GM10248 (cell line): Measurements from ENCODE around the gene GAPVD1.
"Not testable (repeated sequence)": the region's sequence is repeated elsewhere in the genome, so short reads cannot be mapped to it uniquely, and the experiment has no call there.

Experiments
- CTCF ChIA-PET: fragments of 300-600 bp; sonication (Branson Sonifier 250); formaldehyde crosslinking; extraction: SDS; loops from one replicate; lab custom pipeline; 2021; ENCODE audit warnings: antibody characterized with exemption; lab: Yijun Ruan, JAX
- POLR2A ChIA-PET: fragments of 350-650 bp; sonication (Branson Sonifier 250); formaldehyde crosslinking; extraction: SDS; loops from one replicate; lab custom pipeline; 2020; ENCODE audit warnings: antibody characterized with exemption; lab: Yijun Ruan, JAX
- DNase-seq: peaks from one replicate; pipeline ENCODE4 v3.0.0; 2012; ENCODE audit errors: extremely low spot score
- TF ChIP-seq, protein P1 (sequence below): IDR thresholded peaks from 2 replicates; pipeline ENCODE4 v1.5.1; 2012; ENCODE audit warnings: mild to moderate bottlenecking, low read depth; ENCODE audit errors: extremely low read depth, missing control alignments, control extremely low read depth

GAPVD1 gene

DNA sequence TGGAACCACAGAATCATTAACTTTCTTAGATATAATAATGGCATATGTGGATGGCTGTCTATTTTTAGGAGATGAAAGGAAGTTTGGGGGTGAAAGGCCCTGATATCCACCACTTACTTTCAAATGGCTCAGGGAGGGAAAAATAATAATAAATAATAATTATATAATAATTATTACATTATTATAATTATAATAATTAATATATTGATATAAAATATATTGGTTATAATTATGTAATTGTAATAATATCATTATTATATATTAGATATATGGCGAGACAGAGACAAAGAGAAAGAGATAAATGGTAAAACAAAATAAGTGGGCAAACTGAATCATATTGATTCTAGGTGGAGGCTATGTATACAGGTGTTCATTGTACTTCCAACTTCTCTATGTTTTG, 136.6 kb downstream of the GAPVD1 start:
- ChIA-PET CTCF (interaction anchor here (1.3 kb wide), 1 partner anchor 9 kb away, joined by 5 read pairs; no protein-coding TSS in a partner anchor), POLR2A (no interaction called here)
- TF ChIP-seq, protein P1, sequence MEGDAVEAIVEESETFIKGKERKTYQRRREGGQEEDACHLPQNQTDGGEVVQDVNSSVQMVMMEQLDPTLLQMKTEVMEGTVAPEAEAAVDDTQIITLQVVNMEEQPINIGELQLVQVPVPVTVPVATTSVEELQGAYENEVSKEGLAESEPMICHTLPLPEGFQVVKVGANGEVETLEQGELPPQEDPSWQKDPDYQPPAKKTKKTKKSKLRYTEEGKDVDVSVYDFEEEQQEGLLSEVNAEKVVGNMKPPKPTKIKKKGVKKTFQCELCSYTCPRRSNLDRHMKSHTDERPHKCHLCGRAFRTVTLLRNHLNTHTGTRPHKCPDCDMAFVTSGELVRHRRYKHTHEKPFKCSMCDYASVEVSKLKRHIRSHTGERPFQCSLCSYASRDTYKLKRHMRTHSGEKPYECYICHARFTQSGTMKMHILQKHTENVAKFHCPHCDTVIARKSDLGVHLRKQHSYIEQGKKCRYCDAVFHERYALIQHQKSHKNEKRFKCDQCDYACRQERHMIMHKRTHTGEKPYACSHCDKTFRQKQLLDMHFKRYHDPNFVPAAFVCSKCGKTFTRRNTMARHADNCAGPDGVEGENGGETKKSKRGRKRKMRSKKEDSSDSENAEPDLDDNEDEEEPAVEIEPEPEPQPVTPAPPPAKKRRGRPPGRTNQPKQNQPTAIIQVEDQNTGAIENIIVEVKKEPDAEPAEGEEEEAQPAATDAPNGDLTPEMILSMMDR = no peak
- DNase-seq = no peak

- no peak for DNase-seq
- TF ChIP-seq, protein P1 = no peak
- ChIA-PET CTCF (interaction anchor here (1.3 kb wide), 1 partner anchor 8 kb away, joined by 5 read pairs; no protein-coding TSS in a partner anchor), POLR2A (no interaction called here)
Measured at GRCh38 chr9:125399165-125399564, 137.5 kb downstream of the GAPVD1 start.

DNA sequence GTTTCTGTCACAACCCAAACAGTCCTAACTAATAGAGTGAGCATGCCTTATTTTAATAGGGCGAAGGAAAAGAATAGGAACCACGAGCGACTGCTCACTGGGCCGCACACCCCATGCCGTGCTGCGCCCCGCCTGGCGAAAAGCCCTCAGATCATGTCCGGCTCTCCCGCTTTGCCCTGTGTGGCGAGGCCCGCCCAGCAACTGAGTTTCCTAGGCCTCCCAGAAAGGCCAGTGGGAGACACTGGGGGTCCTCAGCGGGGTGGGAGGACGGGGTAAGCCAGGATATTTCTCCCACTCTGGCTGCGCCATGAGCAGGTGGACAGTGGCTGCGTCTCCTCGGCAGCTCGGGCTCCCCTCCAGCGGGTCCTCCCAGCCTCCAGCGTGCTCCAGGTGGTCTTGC, 138.0 kb downstream of the GAPVD1 start:
- TF ChIP-seq, protein P1 = no peak
- DNase-seq = no peak
- ChIA-PET POLR2A (no interaction called here), CTCF (no interaction called here)

DNA sequence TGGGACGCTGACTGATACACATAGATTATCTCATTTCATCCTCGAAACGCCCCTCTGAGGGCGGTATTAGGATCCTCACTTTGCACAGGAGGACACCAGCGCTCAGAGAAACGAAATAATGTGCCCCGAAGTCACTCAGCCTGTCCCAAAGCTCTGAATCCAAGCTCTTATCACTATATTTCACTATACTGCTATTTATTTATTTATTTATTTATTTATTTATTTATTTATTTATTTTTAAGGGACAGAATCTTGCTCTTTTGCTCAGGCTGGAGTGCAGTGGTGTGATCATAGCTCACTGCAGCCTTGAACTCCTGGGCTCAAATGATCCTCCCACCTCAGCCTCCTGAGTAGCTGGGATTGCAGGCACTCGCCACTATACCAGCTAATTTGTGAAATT, 138.6 kb downstream of the GAPVD1 start:
- DNase-seq, POLR2A ChIA-PET: not testable (repeated sequence)
- CTCF ChIA-PET = interaction anchor here (0.8 kb wide), 1 partner anchor 8 kb away, joined by 3 read pairs; no protein-coding TSS in a partner anchor

GRCh38 chr9:125400725-125401716, 139.4 kb downstream of the GAPVD1 start:
- CTCF ChIA-PET = interaction anchor here (0.8 kb wide), 1 partner anchor 9 kb away, joined by 3 read pairs; no protein-coding TSS in a partner anchor
- TF ChIP-seq, protein P1 = no peak
- POLR2A ChIA-PET = no interaction called here
- DNase-seq = no peak

DNA sequence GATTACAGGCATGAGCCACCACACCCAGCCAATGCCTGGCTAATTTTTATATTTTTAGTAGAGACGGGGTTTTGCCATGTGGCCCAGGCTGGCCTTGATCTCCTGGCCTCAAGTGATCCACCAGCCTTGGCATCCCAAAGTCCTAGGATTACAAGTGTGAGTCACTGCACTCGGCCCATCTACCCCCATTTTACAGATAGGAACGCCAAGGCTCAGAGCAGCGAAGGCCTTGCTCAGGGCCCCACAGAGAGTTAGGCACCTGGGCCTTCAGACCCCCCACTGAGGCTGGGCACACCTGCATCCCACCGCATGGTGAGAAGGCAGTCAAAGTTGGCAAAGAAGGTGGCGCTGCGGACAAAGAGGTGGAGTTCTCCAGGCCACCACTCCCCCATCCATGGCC, 143.1 kb downstream of the GAPVD1 start:
- DNase-seq = no peak
- POLR2A ChIA-PET = no interaction called here
- CTCF ChIA-PET = interaction anchor here (1.0 kb wide), 1 partner anchor 994 kb away, joined by 4 read pairs; no protein-coding TSS in a partner anchor
- TF ChIP-seq, protein P1 = no peak
